Hepatocyte (in vitro differentiated cells): ENCODE results near the gene ACAD8. TPM values are rescaled to one million over a fixed set of nuclear protein-coding genes. Genes with fewer than 3 reads are reported as not detected.

Experiments
- DNase-seq: peaks from one replicate; pipeline ENCODE4 v3.0.0-alpha.2; 2016; ENCODE audit warnings: low spot score
- H2AFZ ChIP-seq: fragments of 200-600 bp; sonication (generic); 2 replicates; pipeline ENCODE4 v1.6.0; 2016; ENCODE audit warnings: antibody characterized with exemption, mild to moderate bottlenecking
- H3K27ac ChIP-seq: fragments of 200-600 bp; sonication (generic); 2 replicates; pipeline ENCODE4 v1.5.1; 2016; ENCODE audit warnings: mild to moderate bottlenecking
- H3K27me3 ChIP-seq: fragments of 200-600 bp; sonication (generic); 2 replicates; pipeline ENCODE4 v1.6.1; 2016
- H3K36me3 ChIP-seq: fragments of 200-600 bp; sonication (generic); replicated peaks from 2 replicates; pipeline ENCODE4 v1.5.1; 2016; ENCODE audit warnings: low read depth; ENCODE audit not compliant: insufficient read depth
- H3K4me1 ChIP-seq: fragments of 200-600 bp; sonication (generic); 2 replicates; pipeline ENCODE4 v1.5.1; 2016; ENCODE audit warnings: mild to moderate bottlenecking, moderate library complexity; ENCODE audit not compliant: insufficient read depth
- H3K4me2 ChIP-seq: fragments of 200-600 bp; sonication (generic); 2 replicates; pipeline ENCODE4 v1.6.0; 2016
- H3K4me3 ChIP-seq: fragments of 200-600 bp; sonication (generic); 2 replicates; pipeline ENCODE4 v1.5.1; 2016; ENCODE audit warnings: mild to moderate bottlenecking
- H3K79me2 ChIP-seq: fragments of 200-600 bp; sonication (generic); 2 replicates; pipeline ENCODE4 v1.6.0; 2017; ENCODE audit warnings: mild to moderate bottlenecking
- H3K9me2 ChIP-seq: fragments of 200-600 bp; sonication (generic); replicated peaks from 2 replicates; pipeline ENCODE4 v1.6.0; 2017; ENCODE audit warnings: mild to moderate bottlenecking; ENCODE audit not compliant: insufficient read depth
- H3K9me3 ChIP-seq: fragments of 200-600 bp; sonication (generic); 2 replicates; pipeline ENCODE4 v1.5.1; 2016; ENCODE audit warnings: low read depth, mild to moderate bottlenecking
- H4K20me1 ChIP-seq: fragments of 200-600 bp; sonication (generic); 2 replicates; pipeline ENCODE4 v1.6.0; 2016; ENCODE audit warnings: mild to moderate bottlenecking; ENCODE audit not compliant: insufficient read depth, poor library complexity, severe bottlenecking
- EZH2 ChIP-seq: fragments of 200-600 bp; sonication (generic); IDR thresholded peaks from 2 replicates; pipeline ENCODE4 v1.6.1; 2016; ENCODE audit warnings: antibody characterized with exemption, mild to moderate bottlenecking, borderline replicate concordance
- EZH2phosphoT487 ChIP-seq: fragments of 200-600 bp; sonication (generic); IDR thresholded peaks from one replicate; pipeline ENCODE4 v1.6.1; 2018; ENCODE audit warnings: antibody characterized with exemption, mild to moderate bottlenecking, low read depth, moderate library complexity; ENCODE audit not compliant: unreplicated experiment, severe bottlenecking
- WGBS: methylation state at CpG from one replicate; pipeline ENCODE4 v1.1.6; 2016; ENCODE audit warnings: low lambda C conversion rate; ENCODE audit errors: missing lambda C conversion rate; 5-methylcytosine and 5-hydroxymethylcytosine counted together
- polyA plus RNA-seq: library from polyadenylated mRNA; unstranded; fragments of >200 nt; fragmentation: Nextera tagmentation; extraction: Ambion mirVana; gene quantifications from 2 replicates; pipeline ENCODE4 v1.2.1, GENCODE V29; 2016
- total RNA-seq: library from RNA; depleted of rRNA; stranded (reverse); fragments of >200 nt; gene quantifications from 2 replicates; pipeline ENCODE4 v1.2.3, GENCODE V29; 2014
- TF ChIP-seq, protein P1 (sequence below): fragments of 200-600 bp; sonication (generic); IDR thresholded peaks from 2 replicates; pipeline ENCODE4 v1.5.1; 2016; ENCODE audit warnings: antibody characterized with exemption, mild to moderate bottlenecking; ENCODE audit not compliant: poor library complexity

ACAD8 gene
- total and polyA plus RNA-seq, 2 experiments from 2014 or later: 18.9 to 19.6 TPM

DNA sequence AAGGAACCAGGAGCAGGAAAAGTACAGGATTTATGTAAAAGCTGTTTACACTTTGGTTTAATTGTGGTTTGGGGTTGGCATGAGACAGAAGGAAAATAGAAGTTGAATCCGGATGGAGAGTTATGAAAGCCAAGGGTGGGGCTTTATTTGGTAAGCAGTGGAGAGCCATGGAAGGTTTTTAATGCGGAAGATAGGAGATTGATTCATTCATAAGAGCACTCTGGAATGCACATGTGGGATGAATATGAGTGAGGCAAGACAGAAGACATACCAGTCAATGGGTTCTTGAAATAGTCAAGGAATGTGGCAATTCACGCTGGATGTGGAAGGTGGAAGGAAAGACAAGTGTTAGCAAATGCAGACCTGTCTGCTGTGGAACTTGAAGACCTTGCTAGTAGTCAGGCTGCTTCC lies 13.5 kb downstream of the ACAD8 start:
- Histone ChIP-seq H3K9me3 (no peaks in the 10 kb centered on the region), H3K9me2 (no peaks in the 10 kb centered on the region), H2AFZ (no peak overlapping the region), H3K36me3 (no peaks in the 10 kb centered on the region), H3K4me2 (no peak overlapping the region), H3K4me1 (no peaks in the 10 kb centered on the region), H3K4me3 (no peak overlapping the region), H4K20me1 (no peaks in the 10 kb centered on the region), H3K27ac (no peak overlapping the region), H3K27me3 (peaks cover 14% of the 10 kb centered on the region), H3K79me2 (no peaks in the 10 kb centered on the region)
- DNase-seq: no peak
- 72% methylated on average over 3 of the region's 3 CpGs for WGBS
- TF ChIP-seq, protein P1, sequence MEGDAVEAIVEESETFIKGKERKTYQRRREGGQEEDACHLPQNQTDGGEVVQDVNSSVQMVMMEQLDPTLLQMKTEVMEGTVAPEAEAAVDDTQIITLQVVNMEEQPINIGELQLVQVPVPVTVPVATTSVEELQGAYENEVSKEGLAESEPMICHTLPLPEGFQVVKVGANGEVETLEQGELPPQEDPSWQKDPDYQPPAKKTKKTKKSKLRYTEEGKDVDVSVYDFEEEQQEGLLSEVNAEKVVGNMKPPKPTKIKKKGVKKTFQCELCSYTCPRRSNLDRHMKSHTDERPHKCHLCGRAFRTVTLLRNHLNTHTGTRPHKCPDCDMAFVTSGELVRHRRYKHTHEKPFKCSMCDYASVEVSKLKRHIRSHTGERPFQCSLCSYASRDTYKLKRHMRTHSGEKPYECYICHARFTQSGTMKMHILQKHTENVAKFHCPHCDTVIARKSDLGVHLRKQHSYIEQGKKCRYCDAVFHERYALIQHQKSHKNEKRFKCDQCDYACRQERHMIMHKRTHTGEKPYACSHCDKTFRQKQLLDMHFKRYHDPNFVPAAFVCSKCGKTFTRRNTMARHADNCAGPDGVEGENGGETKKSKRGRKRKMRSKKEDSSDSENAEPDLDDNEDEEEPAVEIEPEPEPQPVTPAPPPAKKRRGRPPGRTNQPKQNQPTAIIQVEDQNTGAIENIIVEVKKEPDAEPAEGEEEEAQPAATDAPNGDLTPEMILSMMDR: no peak
- TF ChIP-seq EZH2 (no peak), EZH2phosphoT487 (no peak)

DNA sequence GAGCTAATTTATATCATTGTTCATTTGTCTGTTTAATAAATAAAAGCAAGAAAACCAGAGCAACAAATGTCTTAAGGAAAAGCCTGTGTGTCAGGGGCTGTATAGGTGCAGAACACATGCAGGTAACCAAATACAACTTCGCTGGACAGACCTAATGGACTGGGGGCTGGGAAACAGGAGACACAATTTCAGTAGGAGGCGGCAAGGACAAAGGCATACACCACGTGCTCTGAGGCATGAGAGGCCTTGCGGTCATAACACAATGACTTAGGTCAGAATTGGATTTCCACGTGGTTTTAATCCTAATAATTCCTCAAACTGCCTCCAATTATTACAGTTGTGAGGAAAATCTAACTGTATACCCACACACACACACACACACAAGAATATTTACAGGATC lies 14.1 kb downstream of the ACAD8 start:
- no peaks in the 10 kb centered on the region for H3K9me2 ChIP-seq
- H3K27ac ChIP-seq: no peak overlapping the region
- WGBS: 64% methylated on average over 5 of the region's 5 CpGs
- no peaks in the 10 kb centered on the region for H4K20me1 ChIP-seq
- TF ChIP-seq EZH2phosphoT487: no peak
- TF ChIP-seq EZH2: no peak
- TF ChIP-seq, protein P1: no peak
- no peak for DNase-seq
- H3K36me3 ChIP-seq: no peaks in the 10 kb centered on the region
- no peak overlapping the region for H3K4me2 ChIP-seq
- no peaks in the 10 kb centered on the region for H3K9me3 ChIP-seq
- H3K27me3 ChIP-seq: peaks cover 20% of the 10 kb centered on the region
- no peaks in the 10 kb centered on the region for H3K79me2 ChIP-seq
- no peak overlapping the region for H2AFZ ChIP-seq
- H3K4me1 ChIP-seq: no peaks in the 10 kb centered on the region
- H3K4me3 ChIP-seq: no peak overlapping the region

DNA sequence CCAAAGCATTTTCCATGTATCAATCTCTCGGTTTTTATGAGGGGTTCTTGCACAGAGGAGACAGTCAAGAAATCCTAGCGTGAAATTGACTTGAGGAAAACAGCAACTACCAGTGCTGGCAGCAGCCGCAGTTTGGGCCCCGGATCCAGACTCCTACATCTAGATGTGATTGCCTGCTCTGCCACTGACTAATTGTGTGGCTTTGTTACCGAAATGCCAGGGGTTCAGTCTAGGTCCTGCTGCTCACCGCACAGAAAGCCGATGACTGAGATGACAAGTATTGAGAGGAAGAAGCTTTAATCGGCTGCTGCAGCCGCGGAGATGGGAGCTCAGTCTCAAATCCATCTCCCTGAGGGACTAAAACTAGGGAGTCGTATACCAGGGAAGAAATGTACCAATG lies 14.6 kb downstream of the ACAD8 start:
- Histone ChIP-seq H3K27ac (no peak overlapping the region), H3K9me3 (no peaks in the 10 kb centered on the region), H3K4me1 (no peaks in the 10 kb centered on the region), H2AFZ (no peak overlapping the region), H3K9me2 (no peaks in the 10 kb centered on the region), H3K4me2 (no peak overlapping the region), H3K36me3 (no peaks in the 10 kb centered on the region), H3K79me2 (no peaks in the 10 kb centered on the region), H4K20me1 (no peaks in the 10 kb centered on the region), H3K27me3 (peaks cover 25% of the 10 kb centered on the region), H3K4me3 (no peak overlapping the region)
- TF ChIP-seq, protein P1: no peak
- TF ChIP-seq EZH2 (no peak), EZH2phosphoT487 (no peak)
- 90% methylated on average over 11 of the region's 11 CpGs for WGBS
- DNase-seq: no peak

DNA sequence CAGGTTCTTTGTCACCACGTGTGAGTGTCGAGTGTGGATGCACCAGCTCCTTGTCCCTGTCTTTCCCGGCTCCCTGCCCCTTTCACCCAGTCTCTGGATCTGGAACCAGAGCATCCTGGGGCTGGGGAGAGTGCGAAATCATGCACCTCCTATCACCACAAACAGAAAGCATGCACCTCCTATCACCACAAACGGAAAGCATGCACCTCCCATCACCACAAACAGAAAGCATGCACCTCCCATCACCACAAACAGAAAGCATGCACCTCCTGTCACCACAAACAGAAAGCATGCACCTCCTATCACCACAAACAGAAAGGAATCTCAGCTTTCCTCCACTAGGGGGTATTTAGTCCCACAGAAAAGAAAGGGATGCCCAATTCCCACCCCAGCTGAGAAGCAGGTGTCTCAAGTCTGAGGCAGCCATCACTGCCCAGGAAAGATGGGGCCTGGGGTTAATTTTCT lies 16.9 kb downstream of the ACAD8 start:
- Histone ChIP-seq H4K20me1 (no peaks in the 10 kb centered on the region), H3K4me2 (no peak overlapping the region), H3K27ac (no peak overlapping the region), H3K4me1 (no peaks in the 10 kb centered on the region), H3K9me2 (no peaks in the 10 kb centered on the region), H3K27me3 (peaks cover 48% of the 10 kb centered on the region), H3K79me2 (no peaks in the 10 kb centered on the region), H3K36me3 (no peaks in the 10 kb centered on the region), H3K9me3 (no peaks in the 10 kb centered on the region), H3K4me3 (no peak overlapping the region), H2AFZ (no peak overlapping the region)
- DNase-seq: no peak
- TF ChIP-seq, protein P1: no peak
- no peak for TF ChIP-seq EZH2
- TF ChIP-seq EZH2phosphoT487: no peak
- 42% methylated on average over 4 of the region's 5 CpGs for WGBS
